NCI-H446 (cell line): ENCODE data around the gene MAGEB4.
"Not testable (repeated sequence)": the region's sequence is repeated elsewhere in the genome, so short reads cannot be mapped to it uniquely, and the experiment has no call there.

Experiments
- DNase-seq, 2 experiments: peaks; one replicate each; lab custom pipeline; 2025; lab: John Stamatoyannopoulos, UW

The MAGEB4 gene

DNA sequence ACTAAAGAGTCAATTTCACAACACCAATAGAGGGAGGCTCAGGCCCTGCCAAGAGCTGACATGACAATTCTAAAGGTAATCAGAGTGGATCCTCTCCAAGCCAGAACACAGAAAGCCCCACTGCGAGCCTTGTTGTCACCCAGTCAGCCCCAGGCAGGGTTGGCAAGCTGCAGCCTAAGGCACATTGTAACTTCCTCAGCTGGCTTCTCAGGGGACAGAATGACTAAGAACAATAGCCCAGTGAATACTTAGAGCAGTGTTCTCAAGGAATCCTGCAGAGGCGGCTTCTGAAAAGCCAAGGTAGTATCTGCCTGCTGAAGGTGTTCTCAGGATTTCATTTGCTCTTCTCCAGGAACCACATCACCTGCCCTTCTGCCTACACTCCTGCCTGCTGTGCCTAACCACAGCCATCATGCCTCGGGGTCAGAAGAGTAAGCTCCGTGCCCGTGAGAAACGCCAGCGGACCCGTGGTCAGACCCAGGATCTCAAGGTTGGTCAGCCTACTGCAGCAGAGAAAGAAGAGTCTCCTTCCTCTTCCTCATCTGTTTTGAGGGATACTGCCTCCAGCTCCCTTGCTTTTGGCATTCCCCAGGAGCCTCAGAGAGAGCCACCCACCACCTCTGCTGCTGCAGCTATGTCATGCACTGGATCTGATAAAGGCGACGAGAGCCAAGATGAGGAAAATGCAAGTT lies at the start of gene MAGEB4:
MAGEB4 (plus strand) TSS at position 277 of the 692 bp plus-strand sequence; CDS start at position 413, 136 bp downstream.
- DNase-seq: no peak

- DNase-seq: not testable (repeated sequence)
Measured at GRCh38 chrX:30193910-30194309, 47.9 kb upstream of the MAGEB4 start.

GRCh38 chrX:30196322-30196721 lies 45.5 kb upstream of the MAGEB4 start:
- DNase-seq: no peak

DNA sequence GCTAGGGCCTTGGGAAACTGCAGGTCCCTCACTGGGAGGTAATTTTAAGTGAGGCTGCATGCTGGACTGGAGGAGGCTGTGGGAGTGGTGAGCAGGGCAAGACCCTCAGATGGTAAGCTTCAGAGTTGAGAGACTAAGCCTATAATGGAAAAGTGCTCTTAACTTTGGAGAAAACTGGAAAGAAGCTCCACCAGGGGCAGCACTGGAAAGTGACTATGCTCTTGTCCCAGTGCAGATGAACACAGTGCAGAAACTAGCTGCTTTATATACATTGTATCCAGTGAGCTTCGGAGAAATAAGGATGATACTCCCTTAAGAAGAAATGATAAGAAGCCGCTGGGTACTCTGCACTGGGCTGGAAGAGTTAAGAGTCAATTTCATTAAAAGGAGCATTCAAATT lies 29.6 kb upstream of the MAGEB4 start:
- no peak for DNase-seq

DNA sequence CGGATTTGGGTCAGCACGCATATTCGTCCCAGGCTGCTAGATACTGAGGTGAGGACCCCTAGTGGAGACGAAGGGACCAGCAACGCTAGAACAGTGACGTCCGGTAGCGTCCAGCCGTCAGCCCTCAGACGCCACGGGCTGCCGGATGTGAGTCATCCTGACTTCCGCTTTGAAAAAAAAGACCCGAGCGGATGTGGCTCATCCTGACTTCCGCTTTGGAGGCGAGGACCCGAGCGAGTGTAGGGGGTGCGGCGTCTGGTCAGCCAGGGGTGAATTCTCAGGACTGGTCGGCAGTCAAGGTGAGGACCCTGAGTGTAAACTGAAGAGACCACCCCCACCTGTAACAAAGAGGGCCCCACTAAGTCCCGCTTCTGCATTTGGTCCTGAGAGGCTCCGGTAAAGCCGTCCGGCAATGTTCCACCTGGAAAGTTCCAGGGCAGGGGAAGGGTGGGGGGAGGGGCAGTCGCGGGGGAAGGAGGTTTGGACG lies 26.4 kb upstream of the MAGEB4 start, which contains the start of gene MAGEB2:
MAGEB2 (plus strand) TSS at position 207 of the 487 bp plus-strand sequence. CDS start 3,018 bp downstream, outside the sequence.
- no peak for DNase-seq

DNA sequence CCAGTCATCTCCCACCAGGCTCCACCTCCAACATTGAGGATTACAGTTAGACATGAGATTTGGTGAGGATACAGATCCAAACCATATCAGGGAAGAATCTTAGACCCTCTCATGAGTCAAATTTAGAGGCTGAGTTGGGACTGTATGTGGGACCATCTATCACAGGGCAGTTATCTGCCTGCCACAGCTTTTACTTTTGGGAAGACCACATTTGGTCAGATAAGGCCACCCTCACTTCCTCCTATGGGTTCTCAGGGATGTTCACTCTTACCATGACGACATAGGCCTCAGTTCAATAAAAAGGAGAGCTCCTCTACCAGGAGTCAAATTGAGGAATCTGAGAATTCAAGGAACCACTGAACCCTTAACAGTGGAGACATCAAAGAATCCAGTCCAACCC lies 24.3 kb upstream of the MAGEB4 start:
- no peak for DNase-seq

- DNase-seq: no peak
Measured at GRCh38 chrX:30219372-30219771, 22.4 kb upstream of the MAGEB4 start.

GRCh38 chrX:30220661-30221060 lies 21.1 kb upstream of the MAGEB4 start:
- no peak for DNase-seq

DNA sequence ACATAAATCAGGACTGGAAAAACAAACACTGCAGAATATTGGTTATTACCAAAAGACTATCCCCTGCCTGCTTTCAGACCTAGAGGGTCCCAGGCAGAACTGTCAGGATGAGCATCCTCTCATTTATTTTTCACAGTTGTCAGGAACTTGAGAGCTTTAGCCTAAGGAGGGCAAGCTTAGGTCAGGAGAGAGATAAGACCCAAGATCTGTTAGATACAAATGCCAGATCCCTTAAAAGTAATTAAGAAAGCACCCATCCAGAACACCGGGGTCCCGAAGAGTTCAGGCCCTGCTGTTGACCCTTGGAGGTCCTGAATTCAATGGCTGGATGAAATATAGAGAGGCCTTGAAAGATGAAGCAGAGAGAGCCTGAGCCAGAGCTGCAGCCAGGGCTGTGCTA lies 17.3 kb upstream of the MAGEB4 start:
- DNase-seq: no peak

DNA sequence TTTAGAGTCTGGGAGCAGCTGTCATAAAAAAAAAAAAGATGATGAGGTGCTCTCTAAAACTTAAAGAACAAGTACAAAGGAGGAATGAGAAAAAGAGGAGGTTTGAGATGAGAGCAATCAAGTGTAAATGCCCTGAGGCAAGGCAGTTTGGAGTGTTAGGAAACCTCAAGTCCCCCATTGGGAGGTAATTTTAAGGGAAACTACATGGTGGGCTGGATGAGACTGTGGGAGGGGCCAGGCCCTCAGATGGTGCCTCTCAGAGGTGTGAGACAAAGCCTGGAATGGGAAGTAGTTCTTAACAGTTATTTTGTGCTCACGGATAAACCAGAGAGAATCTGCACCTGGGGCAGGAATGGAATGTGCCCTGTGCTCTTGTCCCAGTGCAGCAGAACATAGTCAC lies 13.3 kb upstream of the MAGEB4 start:
- no peak for DNase-seq

DNA sequence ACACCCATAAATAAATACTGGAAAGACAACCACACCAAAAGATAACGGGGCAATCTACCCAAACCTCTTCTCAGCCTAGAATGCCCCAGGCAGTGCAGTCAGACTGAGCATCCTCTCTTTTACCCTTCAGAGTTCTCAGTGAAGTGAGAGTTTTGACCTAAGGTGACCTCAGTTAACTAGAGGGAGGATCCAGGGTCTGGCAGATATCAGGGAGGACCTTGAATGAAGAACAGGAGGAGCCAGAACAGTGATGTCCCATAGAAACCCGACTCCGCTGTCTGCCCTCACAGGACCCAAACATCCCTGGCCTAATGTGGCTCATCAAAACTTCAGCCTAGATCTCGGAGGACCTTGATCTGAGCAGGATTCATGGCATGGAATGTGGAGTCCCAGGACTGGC lies 11.4 kb upstream of the MAGEB4 start, which contains the start of gene MAGEB3:
MAGEB3 (plus strand) TSS at position 263 of the 400 bp plus-strand sequence. CDS start 5,268 bp downstream, outside the sequence.
- DNase-seq: no peak

DNA sequence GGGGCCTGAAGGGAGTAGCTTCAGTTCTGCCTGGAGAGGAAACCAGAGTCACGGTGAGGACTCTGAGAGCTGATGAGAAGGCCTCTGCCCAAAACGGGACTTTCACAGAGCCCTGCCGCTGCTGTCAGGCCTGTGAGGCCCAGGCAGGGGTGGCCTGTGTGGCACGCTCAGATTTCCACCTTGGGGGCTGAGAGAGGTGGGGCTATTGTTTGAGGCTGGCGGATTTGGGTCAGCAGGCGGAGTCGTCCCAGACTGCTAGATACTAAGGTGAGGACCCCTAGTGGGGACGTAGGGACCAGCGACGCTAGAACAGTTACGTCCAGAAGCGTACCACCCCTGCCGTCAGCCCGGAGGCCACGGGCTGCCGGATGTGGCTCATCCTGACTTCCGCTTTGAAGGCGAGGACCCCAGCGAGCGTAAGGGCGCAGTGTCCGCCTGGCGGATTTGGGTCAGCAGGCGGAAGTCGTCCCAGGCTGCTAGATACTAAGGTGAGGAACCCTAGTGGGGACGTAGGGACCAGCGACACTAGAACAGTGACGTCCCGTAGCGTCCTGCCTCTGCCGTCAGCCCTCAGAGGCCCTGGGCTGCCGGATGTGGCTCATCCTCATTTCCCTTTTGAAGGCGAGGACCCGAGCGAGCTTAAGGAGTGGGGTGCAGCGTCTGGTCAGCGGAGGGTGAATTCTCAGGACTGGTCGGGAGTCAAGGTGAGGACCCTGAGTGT lies 5.1 kb downstream of the MAGEB4 start, which contains the start of gene MAGEB1:
MAGEB1 (plus strand) TSS at position 378 of the 721 bp plus-strand sequence. CDS start 3,348 bp downstream, outside the sequence.
- DNase-seq: no peak

- DNase-seq: no peak
Measured at GRCh38 chrX:30248854-30249253, 7.1 kb downstream of the MAGEB4 start.

GRCh38 chrX:30253257-30253656 lies 11.5 kb downstream of the MAGEB4 start:
- DNase-seq: no peak

DNA sequence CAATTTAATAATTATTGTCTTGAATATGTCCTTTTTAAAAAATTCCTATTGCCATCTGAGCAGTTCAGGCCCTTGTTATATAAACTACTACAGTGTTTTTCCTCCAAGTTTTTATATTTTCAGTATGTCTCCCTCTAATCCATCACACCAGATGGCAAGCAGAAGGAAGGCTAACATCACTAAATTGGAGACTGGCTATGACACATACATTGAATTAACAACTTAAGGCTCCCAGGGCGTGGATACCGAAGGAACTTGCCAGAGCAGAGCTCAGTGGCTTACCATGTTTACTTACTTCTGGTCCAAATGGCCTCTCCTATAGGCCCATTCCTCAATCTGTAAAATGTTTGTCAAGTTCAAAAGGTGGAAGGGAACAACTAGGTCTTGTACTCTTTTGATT lies 18.1 kb downstream of the MAGEB4 start:
- no peak for DNase-seq

DNA sequence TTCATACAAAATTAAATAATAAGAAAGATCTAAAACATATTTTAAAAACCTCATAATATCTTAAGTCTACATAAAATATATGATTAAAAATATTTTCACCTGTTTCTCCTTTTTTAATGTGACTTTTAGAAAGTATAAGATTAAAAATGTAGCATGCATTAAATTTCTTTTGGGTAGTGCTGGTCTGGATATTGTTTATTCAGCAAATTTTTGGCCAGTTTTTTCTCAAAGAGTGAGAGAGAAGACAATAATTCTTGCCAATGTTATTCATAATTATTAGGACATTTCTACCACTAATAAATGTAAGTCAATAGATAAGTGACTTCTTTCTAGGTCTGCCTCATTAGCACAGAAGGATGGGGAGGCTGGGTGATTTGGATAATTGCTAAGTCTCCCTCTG lies 19.2 kb downstream of the MAGEB4 start:
- no peak for DNase-seq

DNA sequence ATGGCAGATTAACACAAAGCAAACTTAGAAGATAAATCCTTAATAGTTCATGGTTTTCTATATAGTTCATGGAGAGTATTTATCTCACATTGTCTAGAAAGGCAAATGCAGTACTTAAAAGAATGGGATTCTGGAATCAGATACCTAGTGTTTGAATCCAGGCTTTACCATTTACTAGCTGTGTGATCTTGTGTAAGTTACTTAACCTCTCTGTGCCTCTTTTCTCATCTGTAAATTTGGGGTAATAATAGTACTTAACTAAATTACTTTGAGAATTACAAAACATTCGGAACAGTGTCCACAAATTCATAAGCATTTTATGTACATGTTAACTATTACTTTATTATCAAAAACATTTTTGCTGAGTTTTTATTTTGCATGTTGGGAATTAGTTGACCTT lies 21.0 kb downstream of the MAGEB4 start:
- DNase-seq: no peak

- DNase-seq: no peak
Measured at GRCh38 chrX:30270639-30271038, 28.8 kb downstream of the MAGEB4 start.

GRCh38 chrX:30275498-30275897 lies 33.7 kb downstream of the MAGEB4 start:
- DNase-seq: no peak

DNA sequence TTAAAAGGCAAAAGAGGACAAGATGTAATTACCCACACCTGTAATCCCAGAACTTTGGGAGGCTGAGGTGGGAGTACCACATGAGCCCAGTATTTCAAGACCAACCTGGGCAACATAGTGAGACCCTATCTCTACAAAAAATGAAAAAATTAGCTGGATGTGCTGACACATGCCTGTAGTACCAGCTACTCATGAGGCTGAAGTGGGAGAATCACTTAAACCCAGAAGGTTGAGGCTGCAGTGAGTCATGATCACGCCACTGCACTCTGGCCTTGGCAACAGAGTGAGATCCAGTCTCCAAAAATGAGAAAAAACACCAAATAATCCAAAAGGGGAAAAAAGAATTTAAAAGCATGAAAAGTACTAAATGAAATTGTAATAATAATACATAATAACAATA lies 36.6 kb downstream of the MAGEB4 start:
- no peak for DNase-seq

DNA sequence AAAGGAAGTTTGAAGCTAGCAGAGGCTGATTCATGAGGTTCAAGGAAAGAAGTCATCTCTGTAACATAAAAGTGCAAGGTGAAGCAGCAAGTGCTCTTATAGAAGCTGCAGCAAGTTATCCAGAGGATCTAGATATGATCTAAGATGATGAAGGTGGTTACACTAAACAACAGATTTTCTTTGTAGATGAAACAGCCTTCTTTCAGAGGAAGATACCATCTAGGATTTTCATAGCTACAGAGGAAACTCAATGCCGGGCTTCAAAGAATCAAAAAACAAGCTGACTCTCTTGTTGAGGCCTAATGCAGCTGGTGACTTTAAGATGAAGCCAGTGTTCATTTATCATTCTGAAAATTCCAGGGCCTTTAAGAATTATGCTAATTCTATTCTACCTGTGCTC lies 38.6 kb downstream of the MAGEB4 start:
- DNase-seq: no peak

DNA sequence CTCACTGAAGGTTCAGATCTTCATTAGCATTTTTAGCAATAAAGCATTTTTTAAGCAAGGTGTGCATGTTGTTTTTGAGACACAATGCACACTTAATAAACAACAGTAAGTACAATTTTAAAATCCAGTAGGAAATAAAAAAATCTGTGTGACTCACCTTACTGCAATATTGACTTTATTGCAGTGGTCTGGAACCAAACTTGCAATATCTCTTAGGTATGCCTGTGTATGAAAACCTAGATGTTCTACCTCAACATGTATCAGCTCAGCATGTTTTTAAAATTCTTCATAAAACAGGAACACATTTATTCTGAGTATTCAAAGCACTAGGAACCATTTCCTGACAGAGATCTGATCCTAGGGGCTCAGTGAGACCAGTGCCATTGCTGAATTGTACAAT lies 40.7 kb downstream of the MAGEB4 start:
- no peak for DNase-seq
